ENCODE results near the gene ALDH3A2.

Gene ALDH3A2

GRCh38 chr17:19648475-19649273 is at the start of gene ALDH3A2:
Gene ALDH3A2, plus strand, starts transcription at chr17:19648751. Its CDS starts 221 bp downstream, at chr17:19648972.
- DNase-seq (ENCODE audit: low read depth): peak; percentile 46

GRCh38 chr17:19610311-19610710 is 38.2 kb upstream of the ALDH3A2 start:
- no peak for DNase-seq (ENCODE audit: low read depth)

- DNase-seq (ENCODE audit: low read depth): no peak
Measured at GRCh38 chr17:19610879-19611278, 37.7 kb upstream of the ALDH3A2 start.

- no peak for DNase-seq (ENCODE audit: low read depth)
Measured at GRCh38 chr17:19613979-19614378, 34.6 kb upstream of the ALDH3A2 start.

- DNase-seq (ENCODE audit: low read depth): no peak
Measured at GRCh38 chr17:19614900-19615299, 33.7 kb upstream of the ALDH3A2 start.

- no peak for DNase-seq (ENCODE audit: low read depth)
Measured at GRCh38 chr17:19618015-19618414, 30.5 kb upstream of the ALDH3A2 start.

- no peak for DNase-seq (ENCODE audit: low read depth)
Measured at GRCh38 chr17:19619705-19620325, 28.7 kb upstream of the ALDH3A2 start.

- DNase-seq (ENCODE audit: low read depth): no peak
Measured at GRCh38 chr17:19621697-19622096, 26.9 kb upstream of the ALDH3A2 start.

GRCh38 chr17:19626079-19626478 is 22.5 kb upstream of the ALDH3A2 start:
- no peak for DNase-seq (ENCODE audit: low read depth)

- DNase-seq (ENCODE audit: low read depth): no peak
Measured at GRCh38 chr17:19629449-19629848, 19.1 kb upstream of the ALDH3A2 start.

- DNase-seq (ENCODE audit: low read depth): no peak
Measured at GRCh38 chr17:19630035-19630434, 18.5 kb upstream of the ALDH3A2 start.

- DNase-seq (ENCODE audit: low read depth): no peak
Measured at GRCh38 chr17:19630661-19631060, 17.9 kb upstream of the ALDH3A2 start.

GRCh38 chr17:19631905-19632304 is 16.6 kb upstream of the ALDH3A2 start:
- no peak for DNase-seq (ENCODE audit: low read depth)

GRCh38 chr17:19641687-19642372 is 6.7 kb upstream of the ALDH3A2 start:
- DNase-seq (ENCODE audit: low read depth): no peak

- DNase-seq (ENCODE audit: low read depth): no peak
Measured at GRCh38 chr17:19642373-19642893, 6.1 kb upstream of the ALDH3A2 start.

GRCh38 chr17:19644493-19645210 is 3.9 kb upstream of the ALDH3A2 start:
- DNase-seq (ENCODE audit: low read depth): no peak

- no peak for DNase-seq (ENCODE audit: low read depth)
Measured at GRCh38 chr17:19645734-19646201, 2.8 kb upstream of the ALDH3A2 start.

- DNase-seq (ENCODE audit: low read depth): no peak
Measured at GRCh38 chr17:19646788-19647696, 1.5 kb upstream of the ALDH3A2 start.

- DNase-seq (ENCODE audit: low read depth): no peak
Measured at GRCh38 chr17:19647697-19648474, 665 bp upstream of the ALDH3A2 start.

- DNase-seq (ENCODE audit: low read depth): no peak
Measured at GRCh38 chr17:19649274-19649541, 657 bp downstream of the ALDH3A2 start.

Measured in CMK (cell line).